SKM-1 treated with dmso at 0.1 percent for 144 hours (cell line): Measurements from ENCODE around the gene DNMT3B.
"Not testable (repeated sequence)": the region's sequence is repeated elsewhere in the genome, so short reads cannot be mapped to it uniquely, and the experiment has no call there.

Experiments
- DNase-seq: peaks from one replicate; lab custom pipeline; 2025; ENCODE audit not compliant: unreplicated experiment; lab: John Stamatoyannopoulos, UW

DNMT3B gene

DNA sequence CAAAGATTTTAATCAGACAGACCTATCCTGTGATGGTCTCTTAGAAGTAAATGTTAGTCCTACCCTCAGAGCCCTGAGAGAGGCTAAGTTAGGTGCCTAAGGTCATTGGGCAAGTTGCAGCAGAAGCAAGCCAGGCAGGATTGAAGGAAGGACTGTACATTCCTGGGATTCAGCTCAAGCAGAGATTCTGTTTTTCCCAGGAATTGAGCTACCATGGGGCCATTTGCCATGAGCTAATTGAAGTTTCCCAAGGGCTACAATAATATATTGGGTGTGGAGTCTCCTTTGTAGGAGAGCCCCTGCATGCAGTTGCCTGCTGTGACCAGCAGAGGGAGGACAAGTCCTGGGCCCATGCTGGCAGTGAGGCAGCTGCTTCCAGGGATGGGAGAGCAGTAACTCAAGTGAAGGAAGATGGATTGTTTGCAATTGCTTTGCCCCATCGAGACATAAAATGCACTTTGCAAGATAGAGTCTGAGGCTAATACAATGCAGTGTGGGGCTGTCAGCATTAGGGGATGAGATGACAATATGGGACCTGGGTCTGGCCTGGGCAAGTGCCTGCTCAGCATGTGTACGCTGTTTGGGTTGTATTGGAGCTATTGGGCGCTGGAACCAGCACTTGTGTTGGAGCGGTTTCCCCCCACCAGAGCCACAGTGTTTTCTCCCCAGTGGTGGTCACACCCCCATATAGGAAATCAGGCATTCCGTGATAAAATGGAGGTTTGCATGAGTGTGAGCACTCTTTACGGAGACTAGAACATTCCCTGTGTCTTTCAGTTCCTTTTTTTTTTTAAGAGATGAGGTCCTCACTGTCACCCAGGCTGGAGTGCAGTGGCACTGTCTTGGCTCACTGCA is 27.9 kb downstream of the DNMT3B start:
- peak; percentile 49 for DNase-seq

DNA sequence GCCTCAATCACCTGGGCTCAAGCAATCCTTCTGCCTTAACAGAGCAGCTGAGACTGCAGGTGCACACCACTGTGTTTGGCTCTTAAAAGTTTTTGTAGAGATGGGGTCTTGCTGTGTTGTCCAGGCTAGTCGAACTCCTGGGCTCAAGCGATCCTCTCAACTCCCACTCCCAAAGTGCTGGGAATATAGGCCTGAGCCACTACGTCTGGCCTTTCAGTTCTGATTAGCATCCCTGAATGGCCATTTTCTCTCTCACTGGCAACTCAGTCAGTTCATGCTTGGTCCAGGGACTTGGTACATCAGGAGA is 28.5 kb downstream of the DNMT3B start:
- no peak for DNase-seq

DNA sequence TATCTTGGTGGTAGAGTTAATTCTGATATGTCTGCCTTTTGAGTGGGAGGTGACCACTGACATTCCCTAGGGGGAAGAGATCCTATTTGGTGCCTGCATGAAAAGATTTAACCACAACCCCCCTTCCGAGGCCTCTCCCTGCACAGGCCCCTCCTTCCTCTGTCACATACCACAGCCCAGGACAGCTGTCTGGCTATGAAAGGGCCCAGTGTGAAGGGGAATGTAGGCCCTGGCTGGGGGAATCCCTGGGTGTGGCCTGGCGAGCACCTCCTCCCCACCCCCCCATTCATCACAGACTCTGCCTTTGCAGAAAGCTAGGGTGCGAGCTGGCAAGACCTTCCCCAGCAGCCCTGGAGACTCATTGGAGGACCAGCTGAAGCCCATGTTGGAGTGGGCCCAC is 30.1 kb downstream of the DNMT3B start:
- DNase-seq = no peak

DNA sequence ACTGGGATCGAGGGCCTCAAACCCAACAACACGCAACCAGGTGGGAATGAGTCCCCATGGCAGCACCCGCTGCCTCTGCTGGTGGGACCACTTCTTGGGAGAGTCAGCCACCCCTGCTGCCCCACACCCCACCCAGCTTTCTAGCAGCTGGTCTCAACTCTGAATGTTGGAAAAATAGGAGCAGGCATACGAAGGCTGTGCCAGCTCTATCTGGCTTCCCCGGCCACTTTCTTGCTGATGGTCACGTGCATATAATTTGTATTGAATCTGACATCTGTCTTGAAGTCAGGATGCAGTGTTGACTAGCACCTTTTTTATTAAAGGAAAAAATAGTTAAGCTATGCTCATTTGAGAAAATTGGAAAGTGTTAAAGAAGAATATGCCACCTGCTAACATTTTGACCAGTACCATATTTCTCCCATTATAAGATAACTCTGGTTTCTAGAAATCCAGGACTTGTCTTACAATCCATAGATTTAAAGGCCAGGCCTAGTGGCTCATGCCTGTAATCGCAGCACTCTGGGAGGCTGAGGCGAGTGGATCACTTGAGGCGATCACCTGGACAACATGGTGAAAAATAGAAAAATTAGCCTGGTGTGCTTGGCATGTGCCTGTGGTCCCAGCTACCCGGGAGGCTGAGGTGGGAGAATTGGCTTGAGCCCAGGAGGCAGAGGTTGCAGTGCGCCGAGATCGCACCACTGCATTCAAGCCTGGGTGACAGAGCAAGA is 30.7 kb downstream of the DNMT3B start:
- DNase-seq = no peak

DNA sequence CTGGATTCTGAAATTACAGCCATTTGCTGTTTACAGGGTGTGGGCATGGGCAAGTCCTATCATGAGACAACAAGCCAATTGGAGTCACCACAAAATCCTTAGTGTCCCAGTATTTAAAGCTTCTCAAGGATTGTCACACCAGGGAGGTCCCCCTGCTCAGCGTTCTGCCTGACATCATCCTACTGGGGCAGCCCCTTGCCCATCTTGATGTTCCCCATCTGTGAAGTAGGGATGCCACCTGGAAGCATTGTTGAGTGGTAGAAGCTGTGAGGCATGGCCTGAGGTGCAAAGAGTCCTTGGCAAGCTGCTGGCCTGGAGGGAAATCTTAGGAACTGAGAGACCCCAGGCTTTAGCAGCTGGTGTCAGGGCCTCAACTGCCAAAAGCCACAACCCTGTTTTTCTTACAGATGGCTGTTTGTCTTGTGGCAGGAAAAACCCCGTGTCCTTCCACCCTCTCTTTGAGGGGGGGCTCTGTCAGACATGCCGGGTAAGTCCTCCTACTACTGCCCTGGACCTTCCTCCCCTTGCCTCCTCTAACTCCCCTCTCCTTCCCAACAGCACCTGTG is 34.3 kb downstream of the DNMT3B start:
- no peak for DNase-seq

DNA sequence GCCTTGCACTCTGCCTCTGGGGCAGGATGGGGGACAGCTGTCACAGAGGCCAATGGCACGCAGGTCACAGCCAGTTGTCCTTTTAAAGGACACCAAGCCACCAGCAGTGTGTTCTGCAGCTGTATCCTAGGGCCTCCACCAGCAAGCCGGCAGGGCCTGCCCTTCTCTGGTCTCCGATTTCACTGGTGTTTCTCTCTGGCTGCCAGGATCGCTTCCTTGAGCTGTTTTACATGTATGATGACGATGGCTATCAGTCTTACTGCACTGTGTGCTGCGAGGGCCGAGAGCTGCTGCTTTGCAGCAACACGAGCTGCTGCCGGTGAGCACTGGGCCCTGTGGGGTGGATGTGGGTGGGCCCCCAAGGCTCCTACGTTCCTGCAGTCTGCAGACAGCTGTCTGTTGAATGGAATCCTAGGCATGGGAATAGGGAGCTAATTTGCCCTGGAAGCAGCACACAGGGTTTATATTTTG is 34.8 kb downstream of the DNMT3B start:
- DNase-seq = no peak

DNA sequence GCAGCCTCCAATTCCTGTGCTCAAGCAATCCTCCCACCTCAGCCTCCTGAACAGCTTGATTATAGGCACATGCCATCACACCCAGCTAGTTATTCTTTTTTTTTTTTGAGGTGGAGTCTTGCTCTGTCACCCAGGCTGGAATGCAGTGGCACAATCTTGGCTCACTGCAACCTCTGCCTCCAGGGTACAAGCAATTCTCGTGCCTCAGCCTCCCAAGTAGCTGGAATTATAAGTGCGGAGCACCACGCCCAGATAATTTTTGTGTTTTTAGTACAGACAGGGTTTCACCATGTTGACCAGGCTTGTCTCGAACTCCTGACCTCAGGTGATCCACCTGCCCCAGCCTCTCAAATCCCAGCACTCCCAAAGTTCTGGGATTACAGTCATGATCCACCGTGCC is 35.4 kb downstream of the DNMT3B start:
- DNase-seq = not testable (repeated sequence)

DNA sequence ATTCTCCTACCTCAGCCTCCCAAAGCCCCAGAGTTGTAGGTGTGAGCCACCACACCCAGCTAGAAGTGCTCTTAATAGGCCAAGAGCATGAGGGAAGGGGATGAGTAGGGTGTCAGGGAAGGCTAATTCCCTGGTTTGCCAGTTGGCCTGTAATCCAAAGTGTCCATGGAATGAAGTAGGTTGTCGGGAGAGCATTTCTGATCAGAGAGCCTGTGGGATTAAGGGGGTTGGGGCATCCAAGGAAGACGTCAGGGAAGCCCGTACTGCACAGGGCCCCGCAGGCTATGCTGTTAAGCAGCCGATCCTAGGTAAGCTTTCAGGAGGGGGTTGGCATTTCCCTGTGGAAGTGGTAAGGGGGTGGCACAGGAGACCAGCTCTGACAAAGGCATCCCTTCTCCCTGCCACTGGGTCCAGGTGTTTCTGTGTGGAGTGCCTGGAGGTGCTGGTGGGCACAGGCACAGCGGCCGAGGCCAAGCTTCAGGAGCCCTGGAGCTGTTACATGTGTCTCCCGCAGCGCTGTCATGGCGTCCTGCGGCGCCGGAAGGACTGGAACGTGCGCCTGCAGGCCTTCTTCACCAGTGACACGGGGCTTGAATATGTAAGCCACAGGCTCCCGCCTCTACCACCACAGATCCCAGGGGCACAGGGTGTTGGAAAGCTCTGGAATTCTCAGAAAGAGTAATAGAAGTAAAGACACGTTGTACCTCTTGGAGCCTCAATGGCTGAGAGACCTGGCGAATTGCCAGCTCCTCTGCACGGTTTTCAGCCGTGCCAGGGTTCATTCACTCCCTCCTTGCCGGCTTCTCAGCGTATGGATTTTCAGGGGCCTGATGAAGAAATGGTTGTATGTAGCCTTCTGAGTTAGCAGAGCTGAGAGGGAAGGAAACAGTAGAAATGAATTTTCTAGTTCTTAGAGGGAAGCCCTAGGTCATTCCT is 36.1 kb downstream of the DNMT3B start:
- DNase-seq = no peak

DNA sequence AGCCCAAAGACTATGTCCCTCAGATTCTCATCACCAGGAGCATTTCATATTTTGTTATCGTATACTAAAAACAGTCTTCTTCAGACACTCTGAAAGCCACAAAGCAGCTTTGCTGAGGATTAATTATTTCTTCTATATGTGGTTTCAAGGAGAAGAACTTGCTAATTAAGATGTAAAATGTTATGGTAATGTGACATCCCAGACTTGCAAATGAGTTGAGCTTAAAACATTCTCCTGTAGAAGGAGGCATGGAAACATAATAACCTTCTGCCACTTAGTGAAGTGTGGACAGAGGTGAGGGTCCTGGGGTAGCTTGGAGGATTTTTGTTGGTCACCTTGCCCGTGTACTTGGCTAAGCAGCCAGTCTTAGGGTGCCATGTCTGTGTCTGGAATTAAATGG is 40.9 kb downstream of the DNMT3B start:
- DNase-seq = no peak

DNA sequence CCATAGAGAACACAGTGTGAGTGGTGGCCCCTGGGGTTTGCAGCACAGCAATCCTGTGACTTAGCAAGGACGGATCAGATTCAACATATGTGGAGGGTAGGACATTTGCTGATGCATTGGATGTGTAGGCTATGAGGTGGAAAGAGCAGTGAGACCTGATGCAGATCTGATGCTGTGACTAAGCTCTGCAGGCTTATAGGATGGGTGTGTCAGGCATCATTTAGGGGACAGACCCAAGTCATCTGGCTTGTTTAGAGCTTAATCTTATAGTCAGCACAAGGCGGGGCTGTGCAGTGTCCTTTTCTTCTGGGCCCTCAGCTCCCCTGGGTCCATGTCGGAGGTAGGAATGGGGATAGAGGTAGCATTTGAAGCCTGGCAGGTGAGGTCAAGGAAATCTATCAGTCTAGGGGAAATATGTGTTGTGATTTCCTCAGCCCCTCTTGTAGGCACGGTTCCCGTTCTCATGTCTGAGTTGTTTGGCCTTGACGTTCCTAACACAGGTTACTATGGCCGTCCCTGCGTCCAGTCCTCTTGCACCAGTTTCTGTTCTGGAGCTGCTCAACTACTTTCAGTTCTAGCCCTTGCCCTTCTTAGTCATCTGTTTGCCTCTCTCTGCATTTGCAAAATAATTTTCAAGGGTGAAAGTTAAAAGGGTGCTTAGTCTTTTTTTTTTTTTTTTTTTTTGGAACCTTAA is 42.0 kb downstream of the DNMT3B start:
- no peak for DNase-seq

DNA sequence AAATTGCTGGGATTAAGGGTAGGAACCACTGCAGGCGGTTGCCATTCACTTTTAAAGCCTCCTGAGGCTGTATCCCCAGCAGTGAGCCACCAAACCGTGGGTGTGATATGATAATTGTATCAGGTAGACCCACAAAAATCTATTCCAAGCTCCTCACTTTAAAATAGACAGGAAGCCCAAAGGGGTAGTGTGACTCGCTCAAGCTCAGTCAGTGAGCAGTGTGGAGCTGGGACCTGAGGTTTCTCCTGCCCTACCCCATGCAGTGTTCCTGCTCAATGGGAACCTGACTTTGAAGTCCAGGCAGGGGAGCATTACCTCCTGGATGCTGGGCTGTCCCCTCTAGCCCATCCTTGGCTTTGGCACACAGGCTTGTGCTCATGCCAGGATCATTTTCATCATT is 42.6 kb downstream of the DNMT3B start:
- no peak for DNase-seq

DNA sequence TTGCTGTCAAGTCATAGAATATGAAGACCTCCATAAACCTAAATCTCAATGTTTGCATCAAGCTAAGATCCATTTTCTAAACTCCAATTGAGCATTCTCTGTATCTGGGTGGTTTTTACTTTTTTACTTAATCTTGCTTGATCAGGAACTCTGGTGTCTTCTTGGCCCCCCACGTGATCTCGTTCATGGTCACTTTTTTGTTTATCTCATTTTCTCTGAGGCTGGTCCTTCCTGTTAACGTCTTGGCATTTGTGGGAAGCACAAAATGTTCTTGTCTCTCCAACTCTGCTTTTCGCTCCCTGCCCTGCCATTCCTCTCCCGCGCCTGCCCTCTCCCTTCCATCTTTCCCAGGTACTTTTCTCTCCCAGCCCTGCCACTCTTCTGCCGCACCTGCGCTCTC is 43.5 kb downstream of the DNMT3B start:
- no peak for DNase-seq

DNA sequence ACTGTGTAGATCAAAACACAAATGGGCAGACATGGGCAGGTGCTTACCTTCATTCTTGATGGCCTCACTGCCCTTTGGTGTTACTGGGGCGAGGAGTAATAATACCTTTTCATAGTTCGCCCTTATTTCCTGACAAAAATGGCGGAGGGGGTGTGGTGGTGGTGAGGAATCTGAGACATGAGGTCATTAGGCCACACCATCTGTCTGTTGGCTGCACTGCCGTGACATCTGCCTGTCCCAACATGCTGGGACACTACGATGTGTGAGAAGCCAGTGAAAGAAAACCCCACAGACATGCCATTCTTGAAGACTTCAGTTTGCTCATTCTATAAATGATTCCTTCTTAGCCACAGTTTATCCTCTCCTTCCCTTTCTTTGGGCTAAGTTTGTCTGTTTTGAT is 44.2 kb downstream of the DNMT3B start:
- no peak for DNase-seq

DNA sequence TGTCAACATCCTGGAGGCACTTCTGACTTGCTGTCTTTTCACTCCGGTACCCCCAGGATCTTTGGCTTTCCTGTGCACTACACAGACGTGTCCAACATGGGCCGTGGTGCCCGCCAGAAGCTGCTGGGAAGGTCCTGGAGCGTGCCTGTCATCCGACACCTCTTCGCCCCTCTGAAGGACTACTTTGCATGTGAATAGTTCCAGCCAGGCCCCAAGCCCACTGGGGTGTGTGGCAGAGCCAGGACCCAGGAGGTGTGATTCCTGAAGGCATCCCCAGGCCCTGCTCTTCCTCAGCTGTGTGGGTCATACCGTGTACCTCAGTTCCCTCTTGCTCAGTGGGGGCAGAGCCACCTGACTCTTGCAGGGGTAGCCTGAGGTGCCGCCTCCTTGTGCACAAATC is 45.5 kb downstream of the DNMT3B start:
- DNase-seq = no peak

DNA sequence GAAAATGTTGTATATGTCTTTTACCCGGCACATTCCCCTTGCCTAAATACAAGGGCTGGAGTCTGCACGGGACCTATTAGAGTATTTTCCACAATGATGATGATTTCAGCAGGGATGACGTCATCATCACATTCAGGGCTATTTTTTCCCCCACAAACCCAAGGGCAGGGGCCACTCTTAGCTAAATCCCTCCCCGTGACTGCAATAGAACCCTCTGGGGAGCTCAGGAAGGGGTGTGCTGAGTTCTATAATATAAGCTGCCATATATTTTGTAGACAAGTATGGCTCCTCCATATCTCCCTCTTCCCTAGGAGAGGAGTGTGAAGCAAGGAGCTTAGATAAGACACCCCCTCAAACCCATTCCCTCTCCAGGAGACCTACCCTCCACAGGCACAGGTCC is 46.3 kb downstream of the DNMT3B start:
- no peak for DNase-seq

DNA sequence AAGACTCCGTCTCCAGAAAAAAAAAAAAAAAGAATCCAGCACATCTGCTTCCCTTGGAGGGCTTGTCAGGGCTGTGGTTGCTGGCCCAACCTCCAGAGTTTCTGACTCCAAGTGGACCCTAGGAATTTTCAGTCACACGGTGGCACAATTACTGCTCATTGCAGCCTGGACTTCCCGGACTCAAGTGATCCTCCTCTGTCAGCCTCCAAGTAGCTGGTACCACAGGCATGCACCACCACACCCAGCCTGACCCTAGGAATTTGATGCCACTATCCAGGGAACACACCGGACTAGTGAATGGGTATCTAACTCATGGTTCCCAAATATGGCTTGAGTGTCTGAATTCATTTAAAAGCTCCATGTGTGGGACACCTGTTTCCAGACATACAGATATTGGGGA is 47.7 kb downstream of the DNMT3B start:
- no peak for DNase-seq

DNA sequence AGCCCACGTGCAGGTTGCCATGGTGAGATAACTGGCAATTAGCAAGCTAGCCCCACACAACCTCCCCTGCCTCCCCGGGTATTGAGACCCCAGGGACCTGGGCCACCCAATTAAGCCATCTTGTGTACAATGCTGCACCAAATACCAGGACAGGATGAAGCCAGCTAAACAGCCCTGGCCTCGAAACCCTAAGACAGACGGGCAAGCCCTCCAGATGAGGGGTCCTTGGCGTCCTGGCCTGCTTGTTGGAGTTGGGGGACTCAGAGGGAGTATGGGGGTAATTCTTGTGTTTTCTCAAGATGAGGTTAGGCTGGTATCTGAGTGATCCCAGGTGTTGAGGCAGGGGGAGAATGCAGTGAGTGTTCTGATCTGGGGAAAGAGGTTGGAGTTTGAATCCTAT is 48.8 kb downstream of the DNMT3B start:
- DNase-seq = no peak

DNA sequence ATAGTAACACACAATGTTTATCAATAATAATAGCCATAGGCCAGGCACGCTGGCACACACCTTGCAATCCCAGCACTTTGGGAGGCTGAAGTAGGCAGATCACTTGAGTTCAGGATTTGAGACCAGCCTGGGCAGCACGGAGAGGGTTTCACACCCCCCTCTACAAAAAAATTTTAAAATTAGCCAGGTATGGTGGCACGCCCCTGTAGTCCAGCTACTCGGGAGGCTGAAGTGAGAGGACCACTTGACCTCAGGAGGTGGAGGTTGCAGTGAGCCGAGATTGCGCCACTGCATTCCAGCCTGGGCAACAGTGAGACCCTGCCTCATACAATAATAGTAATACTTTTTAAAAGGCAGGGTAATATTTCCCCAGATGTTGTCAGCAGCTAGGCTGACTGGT is 49.7 kb downstream of the DNMT3B start:
- no peak for DNase-seq

DNA sequence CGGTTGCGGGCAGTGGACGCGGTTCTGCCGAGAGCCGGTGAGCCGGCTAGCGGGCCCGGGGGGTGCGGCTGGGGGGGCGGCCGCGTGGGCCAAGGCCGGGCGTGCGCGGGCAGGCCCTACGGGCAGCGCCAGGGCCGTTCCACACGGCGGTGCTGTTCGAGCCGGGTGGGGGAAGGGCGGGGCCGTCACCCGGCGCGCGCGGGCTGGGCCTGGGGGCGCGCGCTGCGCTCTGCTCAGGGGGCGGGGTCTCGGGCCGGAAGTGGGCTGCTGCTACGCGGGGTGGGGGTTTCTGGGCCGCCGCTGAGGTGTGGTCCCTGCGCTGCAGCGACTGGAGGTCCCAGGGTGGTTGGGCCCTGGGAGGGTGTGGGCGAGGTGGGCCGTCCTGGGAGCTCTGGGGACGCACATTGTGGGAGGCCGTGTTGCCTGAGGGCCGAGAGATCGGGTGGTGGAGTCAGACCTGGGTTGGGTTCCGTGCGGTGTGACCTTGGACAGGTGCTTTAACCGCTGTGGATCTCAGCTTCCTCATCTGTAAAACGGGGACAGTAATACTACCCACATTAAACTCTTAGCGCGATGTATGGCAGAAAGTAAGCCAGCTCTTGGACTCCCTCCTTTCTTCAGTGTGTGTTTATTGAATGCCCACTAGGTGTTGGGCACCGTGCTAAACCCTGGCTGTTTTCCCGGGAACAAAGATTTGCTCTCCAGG is 58.0 kb downstream of the DNMT3B start:
- DNase-seq = no peak
